Kidney epithelial cell (primary cell): ENCODE measurements around the gene ANKRD61. TPM values are rescaled to one million over a fixed set of nuclear protein-coding genes. Genes with fewer than 3 reads are reported as not detected.

Source experiments
- DNase-seq: peaks from one replicate; pipeline ENCODE4 v3.0.0-alpha.2; 2010; ENCODE audit warnings: low read depth
- H3K27me3 ChIP-seq: 2 replicates; pipeline ENCODE4 v1.6.0; 2011; ENCODE audit warnings: low read length; ENCODE audit not compliant: control insufficient read depth, insufficient read depth
- H3K36me3 ChIP-seq: 2 replicates; pipeline ENCODE4 v1.5.1; 2011; ENCODE audit warnings: low read length; ENCODE audit not compliant: control insufficient read depth, insufficient read depth
- H3K4me3 ChIP-seq: 2 replicates; pipeline ENCODE4 v1.5.1; 2011; ENCODE audit warnings: low read depth, mild to moderate bottlenecking, control low read depth, low read length
- total RNA-seq: library from RNA; depleted of rRNA; stranded (reverse); fragments of >200 nt; gene quantifications from 2 replicates; pipeline ENCODE4 v1.2.3, GENCODE V29; 2015
- TF ChIP-seq, protein P1 (sequence below): IDR thresholded peaks from 2 replicates; pipeline ENCODE4 v1.5.1; 2011; ENCODE audit warnings: mild to moderate bottlenecking, moderate library complexity, low read length, control low read depth, inconsistent platforms; ENCODE audit not compliant: insufficient read depth, poor library complexity, severe bottlenecking

Gene ANKRD61
- total RNA-seq, 1 donor from 2014 or later = not detected

DNA sequence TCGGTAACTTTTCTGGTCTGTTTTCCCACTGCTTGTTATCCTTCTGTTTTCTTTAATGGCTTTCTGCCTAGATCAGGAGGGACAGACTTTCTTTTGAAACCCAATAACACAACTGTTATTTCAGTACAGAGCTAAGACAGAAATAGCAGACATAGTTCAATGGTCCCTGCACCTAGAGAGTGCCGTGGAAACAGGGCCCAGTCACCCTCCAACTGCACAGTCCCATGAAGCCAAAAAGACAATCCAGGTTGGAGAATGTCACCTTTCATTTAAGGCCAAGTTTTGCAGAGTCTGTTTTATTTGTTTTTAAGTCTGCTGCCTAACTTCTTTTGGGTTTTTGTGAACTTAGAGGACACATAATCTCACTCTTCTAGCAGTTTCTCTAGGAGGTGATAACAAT, 19.6 kb upstream of the ANKRD61 start:
- H3K27me3 ChIP-seq = no peaks in the 10 kb centered on the region
- H3K36me3 ChIP-seq = no peaks in the 10 kb centered on the region
- no peak overlapping the region for H3K4me3 ChIP-seq
- TF ChIP-seq, protein P1, sequence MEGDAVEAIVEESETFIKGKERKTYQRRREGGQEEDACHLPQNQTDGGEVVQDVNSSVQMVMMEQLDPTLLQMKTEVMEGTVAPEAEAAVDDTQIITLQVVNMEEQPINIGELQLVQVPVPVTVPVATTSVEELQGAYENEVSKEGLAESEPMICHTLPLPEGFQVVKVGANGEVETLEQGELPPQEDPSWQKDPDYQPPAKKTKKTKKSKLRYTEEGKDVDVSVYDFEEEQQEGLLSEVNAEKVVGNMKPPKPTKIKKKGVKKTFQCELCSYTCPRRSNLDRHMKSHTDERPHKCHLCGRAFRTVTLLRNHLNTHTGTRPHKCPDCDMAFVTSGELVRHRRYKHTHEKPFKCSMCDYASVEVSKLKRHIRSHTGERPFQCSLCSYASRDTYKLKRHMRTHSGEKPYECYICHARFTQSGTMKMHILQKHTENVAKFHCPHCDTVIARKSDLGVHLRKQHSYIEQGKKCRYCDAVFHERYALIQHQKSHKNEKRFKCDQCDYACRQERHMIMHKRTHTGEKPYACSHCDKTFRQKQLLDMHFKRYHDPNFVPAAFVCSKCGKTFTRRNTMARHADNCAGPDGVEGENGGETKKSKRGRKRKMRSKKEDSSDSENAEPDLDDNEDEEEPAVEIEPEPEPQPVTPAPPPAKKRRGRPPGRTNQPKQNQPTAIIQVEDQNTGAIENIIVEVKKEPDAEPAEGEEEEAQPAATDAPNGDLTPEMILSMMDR = no peak
- no peak for DNase-seq

DNA sequence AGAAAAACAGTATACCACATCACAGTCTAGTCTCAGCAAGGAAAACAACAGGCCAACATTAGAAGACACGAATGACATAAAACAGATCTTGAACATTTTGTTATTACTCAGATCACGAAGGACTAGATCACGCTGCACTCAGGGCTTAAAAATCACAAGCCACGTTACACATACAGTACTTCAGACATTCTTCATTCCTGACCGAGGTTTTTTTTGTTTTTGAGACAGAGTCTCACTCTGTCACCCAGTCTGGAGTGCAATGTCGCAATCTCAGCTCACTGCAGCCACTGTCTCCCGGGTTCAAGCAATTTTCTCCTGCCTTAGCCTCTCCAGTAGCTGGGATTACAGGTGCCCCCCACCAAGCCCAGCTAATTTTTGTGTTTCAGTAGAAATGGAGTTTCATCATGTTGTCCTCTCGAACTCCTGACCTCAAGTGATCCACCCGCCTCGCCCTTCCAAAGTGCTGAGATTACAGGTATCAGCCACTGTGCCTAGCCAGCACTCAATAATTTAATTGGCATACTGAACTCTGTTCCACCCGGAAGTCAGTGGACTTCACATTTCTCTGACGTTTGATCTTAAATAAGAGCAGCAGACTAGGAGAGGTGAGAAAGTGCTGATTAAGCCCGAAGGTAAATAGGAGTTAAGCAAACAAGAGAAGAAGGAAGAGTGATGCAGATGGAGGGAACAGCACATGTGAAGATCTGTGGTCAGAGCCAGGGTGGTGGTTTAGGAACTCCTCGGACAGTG, 18.6 kb upstream of the ANKRD61 start:
- TF ChIP-seq, protein P1 = no peak
- Histone ChIP-seq H3K36me3 (no peaks in the 10 kb centered on the region), H3K4me3 (no peak overlapping the region), H3K27me3 (no peaks in the 10 kb centered on the region)
- no peak for DNase-seq

DNA sequence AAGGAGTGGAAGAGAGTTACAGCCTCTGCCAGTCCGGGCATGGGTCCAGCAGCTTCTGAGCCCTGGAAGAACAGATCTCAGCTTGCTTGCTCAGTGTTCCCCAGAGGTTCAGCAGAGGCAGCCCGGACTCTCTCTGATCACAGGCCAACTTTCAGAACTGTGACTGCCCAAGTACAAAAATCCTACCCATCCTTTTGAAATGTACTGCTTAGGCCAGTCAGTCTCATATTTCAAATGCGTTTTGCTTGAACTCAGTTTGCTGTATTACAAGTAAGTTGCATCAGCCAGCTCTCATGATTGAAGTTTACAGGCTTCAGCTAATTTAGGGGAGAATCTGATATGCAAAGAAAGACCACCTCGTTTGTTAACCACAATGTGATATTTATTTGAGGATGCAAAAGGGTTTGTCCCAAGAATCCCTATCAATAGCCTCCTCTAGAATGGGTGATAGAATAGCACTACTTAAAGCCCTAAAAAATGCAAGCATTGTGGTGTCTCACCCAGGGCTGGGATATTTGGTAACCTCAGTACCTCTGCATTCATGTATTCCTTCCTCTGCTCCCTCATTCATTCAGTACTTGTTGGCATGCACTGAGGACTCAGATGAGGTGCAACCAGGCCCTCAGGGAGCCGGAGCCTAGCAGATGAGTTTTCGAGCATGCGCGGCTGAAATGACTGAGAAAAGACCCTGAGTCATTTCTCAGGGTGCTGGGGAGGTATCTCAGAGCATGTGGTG, 15.1 kb upstream of the ANKRD61 start:
- no peaks in the 10 kb centered on the region for H3K27me3 ChIP-seq
- TF ChIP-seq, protein P1 = no peak
- H3K36me3 ChIP-seq = no peaks in the 10 kb centered on the region
- H3K4me3 ChIP-seq = no peak overlapping the region
- no peak for DNase-seq

DNA sequence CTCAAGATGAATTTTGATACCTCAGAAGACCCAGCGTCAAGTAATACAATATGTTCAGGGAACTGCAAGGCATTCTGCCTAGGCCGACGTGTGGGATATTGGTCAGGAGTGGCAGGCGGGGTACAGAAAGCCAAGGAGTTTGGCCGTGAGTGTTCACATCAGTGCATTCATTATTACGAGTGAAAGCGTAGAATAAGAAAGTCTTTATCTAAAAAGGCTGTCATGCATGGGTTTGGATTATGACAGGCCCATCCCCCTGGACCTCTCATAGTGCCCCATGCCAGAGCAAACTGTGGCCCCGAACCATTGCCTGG, 14.6 kb upstream of the ANKRD61 start:
- H3K36me3 ChIP-seq = no peaks in the 10 kb centered on the region
- no peak for DNase-seq
- H3K4me3 ChIP-seq = no peak overlapping the region
- TF ChIP-seq, protein P1 = no peak
- H3K27me3 ChIP-seq = no peaks in the 10 kb centered on the region

DNA sequence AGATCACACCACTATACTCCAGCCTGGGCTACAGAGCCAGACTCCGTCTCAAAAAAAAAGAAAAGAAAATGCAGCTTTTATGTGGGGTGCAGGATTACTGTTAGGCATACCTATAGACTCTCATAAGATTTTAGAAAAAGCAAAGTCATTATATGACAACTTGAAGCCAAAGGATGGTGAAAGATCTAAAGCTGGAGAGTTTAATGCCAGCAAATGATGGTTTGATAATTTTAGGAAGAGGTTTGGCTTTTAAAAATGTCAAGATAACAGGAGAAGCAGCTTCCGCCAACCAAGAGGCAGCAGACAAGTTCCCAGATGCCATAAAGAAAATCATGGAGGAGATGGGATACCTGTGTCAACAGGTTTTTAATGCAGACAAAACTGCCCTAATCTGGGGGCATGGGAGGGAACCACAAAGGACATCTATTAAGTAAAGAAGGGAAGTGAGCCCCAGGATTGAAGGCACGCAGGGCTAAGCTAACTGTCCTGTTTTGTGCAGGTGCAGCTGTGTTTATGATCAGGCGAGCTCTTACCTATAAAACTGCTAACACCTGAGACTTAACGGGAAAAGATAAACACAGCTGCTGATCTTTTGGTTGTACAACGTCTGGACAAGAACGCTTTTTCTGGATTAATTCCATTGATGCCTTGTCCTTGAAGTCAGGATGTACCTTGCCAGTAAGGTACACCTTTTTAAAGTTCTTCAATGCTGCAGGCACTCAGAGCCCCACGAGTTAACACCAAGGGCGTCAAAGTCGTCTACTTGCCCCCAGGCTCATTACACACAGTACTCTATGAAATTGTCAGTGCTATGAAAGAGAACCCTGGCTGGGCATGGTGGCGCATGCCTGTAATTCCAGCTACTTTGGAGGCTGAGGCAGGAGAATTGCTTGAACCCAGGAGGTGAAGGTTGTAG, 10.5 kb upstream of the ANKRD61 start:
- DNase-seq = no peak
- TF ChIP-seq, protein P1 = no peak
- Histone ChIP-seq H3K36me3 (peaks cover 3% of the 10 kb centered on the region), H3K27me3 (no peaks in the 10 kb centered on the region), H3K4me3 (no peak overlapping the region)
